H1 (cell line): Measurements from ENCODE around the gene PDE4D. TPM values are rescaled to one million over a fixed set of nuclear protein-coding genes. Genes with fewer than 3 reads are reported as not detected.

Source experiments
- CTBP2 ChIP-seq: IDR thresholded peaks from 2 replicates; pipeline ENCODE4 v1.7.0; 2011; ENCODE audit warnings: borderline replicate concordance, mild to moderate bottlenecking, moderate library complexity, mixed read lengths, low read length; ENCODE audit not compliant: insufficient read depth, insufficient read length
- GTF2F1 ChIP-seq: IDR thresholded peaks from 2 replicates; pipeline ENCODE4 v1.6.1; 2012; ENCODE audit warnings: low read depth, low read length, improper control_type of control experiment, borderline replicate concordance
- RNF2 ChIP-seq: fragments of 200-900, 300-1000 bp; sonication (generic); IDR thresholded peaks from 2 replicates; pipeline ENCODE4 v1.7.1; 2016; ENCODE audit warnings: borderline replicate concordance, low read depth, mild to moderate bottlenecking, antibody characterized with exemption, low read length; ENCODE audit not compliant: poor library complexity, severe bottlenecking; ENCODE audit errors: missing control alignments
- polyA plus RNA-seq, 7 experiments: library from polyadenylated mRNA; depleted of rRNA in 3 of 7; stranded (reverse) in 5 of 7; unstranded in 2 of 7; fragments of >200 nt in 5 of 7; fragments of 200-250 nt in 2 of 7; gene quantifications; 1 replicate in 5 of 7; 2 replicates in 1 of 7; 4 replicates in 1 of 7; pipeline versions ENCODE4 v1.2.1 to v1.2.3, GENCODE V29; 2011 to 2013; ENCODE audit warnings: missing spikeins in 2 of 7, mixed read lengths in 2 of 7
- total RNA-seq: library from RNA; stranded (reverse); fragmentation: NEBNext Ultra II Directional; extraction: Animal tissue kit (Norgen Biotek cat#: 25700); gene quantifications from 2 replicates; pipeline ENCODE4 v1.2.1, GENCODE V29; 2021
- TF ChIP-seq, protein P1 (sequence below): fragments of 300-600 bp; sonication (generic); IDR thresholded peaks from 2 replicates; pipeline ENCODE4 v1.7.1; 2012; ENCODE audit warnings: low read length, moderate library complexity, mild to moderate bottlenecking, inconsistent platforms; ENCODE audit not compliant: insufficient replicate concordance

The PDE4D gene
- total and polyA plus RNA-seq, 2 of the 8 experiments (the other 6 are each of a cell fraction or from before 2014, with no cell fraction given), result 2.3 to 3.7 TPM

DNA sequence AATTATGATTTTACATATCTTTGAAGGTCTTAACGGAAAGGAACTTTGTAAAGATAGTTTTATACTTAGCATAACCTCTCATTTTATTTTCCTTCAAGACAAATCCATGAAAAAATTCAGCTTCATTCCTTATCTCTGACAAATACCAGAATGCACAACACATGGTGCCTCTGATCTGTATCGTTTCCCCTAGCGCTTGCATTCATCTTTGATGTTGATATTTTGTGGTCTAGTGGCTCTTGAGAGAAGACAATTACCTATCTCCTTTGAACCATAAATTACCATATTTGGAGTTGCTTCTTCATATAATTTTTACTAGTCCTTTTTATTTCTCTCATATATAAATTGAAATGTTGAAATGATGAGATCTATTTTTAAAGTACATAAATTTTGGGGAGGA lies 551.3 kb downstream of the PDE4D start (continued):
- TF ChIP-seq, protein P1, sequence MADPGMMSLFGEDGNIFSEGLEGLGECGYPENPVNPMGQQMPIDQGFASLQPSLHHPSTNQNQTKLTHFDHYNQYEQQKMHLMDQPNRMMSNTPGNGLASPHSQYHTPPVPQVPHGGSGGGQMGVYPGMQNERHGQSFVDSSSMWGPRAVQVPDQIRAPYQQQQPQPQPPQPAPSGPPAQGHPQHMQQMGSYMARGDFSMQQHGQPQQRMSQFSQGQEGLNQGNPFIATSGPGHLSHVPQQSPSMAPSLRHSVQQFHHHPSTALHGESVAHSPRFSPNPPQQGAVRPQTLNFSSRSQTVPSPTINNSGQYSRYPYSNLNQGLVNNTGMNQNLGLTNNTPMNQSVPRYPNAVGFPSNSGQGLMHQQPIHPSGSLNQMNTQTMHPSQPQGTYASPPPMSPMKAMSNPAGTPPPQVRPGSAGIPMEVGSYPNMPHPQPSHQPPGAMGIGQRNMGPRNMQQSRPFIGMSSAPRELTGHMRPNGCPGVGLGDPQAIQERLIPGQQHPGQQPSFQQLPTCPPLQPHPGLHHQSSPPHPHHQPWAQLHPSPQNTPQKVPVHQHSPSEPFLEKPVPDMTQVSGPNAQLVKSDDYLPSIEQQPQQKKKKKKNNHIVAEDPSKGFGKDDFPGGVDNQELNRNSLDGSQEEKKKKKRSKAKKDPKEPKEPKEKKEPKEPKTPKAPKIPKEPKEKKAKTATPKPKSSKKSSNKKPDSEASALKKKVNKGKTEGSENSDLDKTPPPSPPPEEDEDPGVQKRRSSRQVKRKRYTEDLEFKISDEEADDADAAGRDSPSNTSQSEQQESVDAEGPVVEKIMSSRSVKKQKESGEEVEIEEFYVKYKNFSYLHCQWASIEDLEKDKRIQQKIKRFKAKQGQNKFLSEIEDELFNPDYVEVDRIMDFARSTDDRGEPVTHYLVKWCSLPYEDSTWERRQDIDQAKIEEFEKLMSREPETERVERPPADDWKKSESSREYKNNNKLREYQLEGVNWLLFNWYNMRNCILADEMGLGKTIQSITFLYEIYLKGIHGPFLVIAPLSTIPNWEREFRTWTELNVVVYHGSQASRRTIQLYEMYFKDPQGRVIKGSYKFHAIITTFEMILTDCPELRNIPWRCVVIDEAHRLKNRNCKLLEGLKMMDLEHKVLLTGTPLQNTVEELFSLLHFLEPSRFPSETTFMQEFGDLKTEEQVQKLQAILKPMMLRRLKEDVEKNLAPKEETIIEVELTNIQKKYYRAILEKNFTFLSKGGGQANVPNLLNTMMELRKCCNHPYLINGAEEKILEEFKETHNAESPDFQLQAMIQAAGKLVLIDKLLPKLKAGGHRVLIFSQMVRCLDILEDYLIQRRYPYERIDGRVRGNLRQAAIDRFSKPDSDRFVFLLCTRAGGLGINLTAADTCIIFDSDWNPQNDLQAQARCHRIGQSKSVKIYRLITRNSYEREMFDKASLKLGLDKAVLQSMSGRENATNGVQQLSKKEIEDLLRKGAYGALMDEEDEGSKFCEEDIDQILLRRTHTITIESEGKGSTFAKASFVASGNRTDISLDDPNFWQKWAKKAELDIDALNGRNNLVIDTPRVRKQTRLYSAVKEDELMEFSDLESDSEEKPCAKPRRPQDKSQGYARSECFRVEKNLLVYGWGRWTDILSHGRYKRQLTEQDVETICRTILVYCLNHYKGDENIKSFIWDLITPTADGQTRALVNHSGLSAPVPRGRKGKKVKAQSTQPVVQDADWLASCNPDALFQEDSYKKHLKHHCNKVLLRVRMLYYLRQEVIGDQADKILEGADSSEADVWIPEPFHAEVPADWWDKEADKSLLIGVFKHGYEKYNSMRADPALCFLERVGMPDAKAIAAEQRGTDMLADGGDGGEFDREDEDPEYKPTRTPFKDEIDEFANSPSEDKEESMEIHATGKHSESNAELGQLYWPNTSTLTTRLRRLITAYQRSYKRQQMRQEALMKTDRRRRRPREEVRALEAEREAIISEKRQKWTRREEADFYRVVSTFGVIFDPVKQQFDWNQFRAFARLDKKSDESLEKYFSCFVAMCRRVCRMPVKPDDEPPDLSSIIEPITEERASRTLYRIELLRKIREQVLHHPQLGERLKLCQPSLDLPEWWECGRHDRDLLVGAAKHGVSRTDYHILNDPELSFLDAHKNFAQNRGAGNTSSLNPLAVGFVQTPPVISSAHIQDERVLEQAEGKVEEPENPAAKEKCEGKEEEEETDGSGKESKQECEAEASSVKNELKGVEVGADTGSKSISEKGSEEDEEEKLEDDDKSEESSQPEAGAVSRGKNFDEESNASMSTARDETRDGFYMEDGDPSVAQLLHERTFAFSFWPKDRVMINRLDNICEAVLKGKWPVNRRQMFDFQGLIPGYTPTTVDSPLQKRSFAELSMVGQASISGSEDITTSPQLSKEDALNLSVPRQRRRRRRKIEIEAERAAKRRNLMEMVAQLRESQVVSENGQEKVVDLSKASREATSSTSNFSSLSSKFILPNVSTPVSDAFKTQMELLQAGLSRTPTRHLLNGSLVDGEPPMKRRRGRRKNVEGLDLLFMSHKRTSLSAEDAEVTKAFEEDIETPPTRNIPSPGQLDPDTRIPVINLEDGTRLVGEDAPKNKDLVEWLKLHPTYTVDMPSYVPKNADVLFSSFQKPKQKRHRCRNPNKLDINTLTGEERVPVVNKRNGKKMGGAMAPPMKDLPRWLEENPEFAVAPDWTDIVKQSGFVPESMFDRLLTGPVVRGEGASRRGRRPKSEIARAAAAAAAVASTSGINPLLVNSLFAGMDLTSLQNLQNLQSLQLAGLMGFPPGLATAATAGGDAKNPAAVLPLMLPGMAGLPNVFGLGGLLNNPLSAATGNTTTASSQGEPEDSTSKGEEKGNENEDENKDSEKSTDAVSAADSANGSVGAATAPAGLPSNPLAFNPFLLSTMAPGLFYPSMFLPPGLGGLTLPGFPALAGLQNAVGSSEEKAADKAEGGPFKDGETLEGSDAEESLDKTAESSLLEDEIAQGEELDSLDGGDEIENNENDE, result no peak
- TF ChIP-seq CTBP2, result no peak
- TF ChIP-seq RNF2, result no peak
- no peak for TF ChIP-seq GTF2F1
